Measurements from ENCODE around the gene SLC44A5.
"Not testable (repeated sequence)": the region's sequence is repeated elsewhere in the genome, so short reads cannot be mapped to it uniquely, and the experiment has no call there.

SLC44A5 gene

DNA sequence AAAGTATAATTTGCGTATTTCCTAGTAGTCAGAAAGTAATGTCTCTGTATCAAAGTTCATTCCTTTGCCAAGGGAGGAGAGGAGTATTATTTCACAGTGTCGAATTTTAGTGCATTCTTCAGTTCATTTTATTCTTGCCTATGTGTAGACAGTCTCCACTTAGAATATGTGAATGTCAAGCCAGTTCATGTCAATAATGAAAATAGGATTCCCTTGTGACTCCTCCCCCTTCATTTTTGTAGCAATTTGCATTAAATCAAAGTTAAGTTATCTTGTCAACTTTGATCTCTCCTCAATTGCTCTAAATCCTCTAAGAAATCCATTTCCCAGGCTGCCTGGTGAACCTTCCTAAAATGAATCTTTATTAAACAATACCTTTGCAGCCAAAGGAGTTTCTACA is 179.1 kb downstream of the SLC44A5 start:
- no peak for DNase-seq (ENCODE audit: insufficient read length)
- no peak for TF ChIP-seq POLR2A (IDR thresholded peaks at IDR 0.05; ENCODE audit: low read depth, low read length)
- no peak for TF ChIP-seq TAF1 (IDR thresholded peaks at IDR 0.05; ENCODE audit: borderline replicate concordance, low read depth, low read length)
- no peak for TF ChIP-seq POLR2AphosphoS5 (IDR thresholded peaks at IDR 0.05; ENCODE audit: low read depth, low read length)
- FAIRE-seq: no peak

DNA sequence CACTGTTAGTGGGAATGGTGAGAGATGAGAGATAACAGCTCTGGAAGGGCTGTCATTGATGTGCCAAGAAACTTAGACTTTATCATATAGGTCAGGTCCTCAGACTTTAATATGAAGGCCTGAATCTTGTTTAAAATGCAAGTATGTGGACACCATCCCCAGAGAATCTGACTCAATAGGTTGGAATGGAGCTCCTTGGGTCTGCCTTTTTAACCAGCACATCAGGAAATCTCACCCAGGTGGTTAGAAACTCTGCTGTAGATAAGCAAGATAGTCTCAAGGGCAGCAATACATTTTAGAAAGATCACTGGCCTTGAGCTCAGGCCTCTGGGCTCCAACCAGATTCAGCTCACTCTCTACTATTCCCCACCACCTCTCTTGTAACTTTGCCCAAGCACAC is 180.4 kb downstream of the SLC44A5 start:
- TF ChIP-seq POLR2AphosphoS5 (IDR thresholded peaks at IDR 0.05; ENCODE audit: low read depth, low read length): no peak
- no peak for TF ChIP-seq POLR2A (IDR thresholded peaks at IDR 0.05; ENCODE audit: low read depth, low read length)
- no peak for TF ChIP-seq TAF1 (IDR thresholded peaks at IDR 0.05; ENCODE audit: borderline replicate concordance, low read depth, low read length)
- FAIRE-seq (no peak), DNase-seq (ENCODE audit: insufficient read length) (no peak)

DNA sequence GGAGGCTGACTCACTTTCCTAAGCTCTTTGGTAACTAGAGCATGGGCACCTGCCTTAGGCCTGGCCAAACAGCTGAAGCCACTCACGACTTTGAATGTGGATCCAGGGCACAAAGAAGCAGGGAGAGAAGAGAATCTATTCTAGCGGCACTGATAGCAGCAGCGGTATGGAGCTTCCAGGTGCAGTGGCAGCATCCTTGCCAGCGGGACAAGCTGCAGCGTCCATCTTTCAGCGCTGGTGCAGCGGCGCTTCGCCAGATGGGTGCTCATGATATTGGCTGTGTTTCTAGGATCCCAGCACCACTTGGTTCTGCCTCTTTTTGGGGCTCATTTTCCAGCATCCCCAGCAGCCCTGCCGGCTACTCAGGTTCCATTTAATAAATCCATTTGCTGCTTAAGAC is 184.2 kb downstream of the SLC44A5 start:
- DNase-seq (ENCODE audit: insufficient read length) (no peak), FAIRE-seq (no peak)
- TF ChIP-seq POLR2AphosphoS5 (IDR thresholded peaks at IDR 0.05; ENCODE audit: low read depth, low read length) (no peak), POLR2A (IDR thresholded peaks at IDR 0.05; ENCODE audit: low read depth, low read length) (no peak), TAF1 (IDR thresholded peaks at IDR 0.05; ENCODE audit: borderline replicate concordance, low read depth, low read length) (no peak)

DNA sequence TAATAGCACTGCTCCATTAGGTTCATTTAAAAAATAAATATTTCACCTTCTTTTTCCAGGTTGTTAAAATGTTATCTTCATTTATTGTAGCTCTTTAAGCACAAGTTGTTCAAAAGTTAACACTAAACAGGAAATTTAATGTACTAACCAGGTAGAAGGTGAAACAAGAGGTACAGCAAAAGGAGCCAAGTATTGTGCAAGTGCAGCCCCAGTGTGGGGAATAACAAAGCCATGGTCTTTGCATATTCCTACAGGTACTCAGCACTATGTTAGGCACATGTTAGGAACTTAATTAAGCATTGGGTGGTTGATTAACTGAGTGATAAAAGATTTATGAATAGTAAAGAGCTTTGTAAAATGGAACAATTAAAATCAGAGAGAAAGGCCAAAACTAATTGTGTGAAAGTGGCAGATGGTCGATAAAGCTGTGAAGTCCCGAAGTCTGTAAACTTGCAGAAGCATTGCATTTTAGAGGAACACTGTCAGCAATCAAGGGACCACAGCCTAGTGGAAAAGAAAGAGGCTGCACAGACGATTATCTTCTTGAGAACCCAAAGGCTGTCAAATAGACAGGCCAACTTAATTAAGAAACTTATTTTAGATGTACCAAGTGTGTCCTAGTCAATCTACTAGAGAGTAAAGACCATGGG is 185.8 kb downstream of the SLC44A5 start:
- no peak for TF ChIP-seq TAF1 (IDR thresholded peaks at IDR 0.05; ENCODE audit: borderline replicate concordance, low read depth, low read length)
- no peak for TF ChIP-seq POLR2AphosphoS5 (IDR thresholded peaks at IDR 0.05; ENCODE audit: low read depth, low read length)
- TF ChIP-seq POLR2A (IDR thresholded peaks at IDR 0.05; ENCODE audit: low read depth, low read length): no peak
- no peak for DNase-seq (ENCODE audit: insufficient read length)
- no peak for FAIRE-seq

DNA sequence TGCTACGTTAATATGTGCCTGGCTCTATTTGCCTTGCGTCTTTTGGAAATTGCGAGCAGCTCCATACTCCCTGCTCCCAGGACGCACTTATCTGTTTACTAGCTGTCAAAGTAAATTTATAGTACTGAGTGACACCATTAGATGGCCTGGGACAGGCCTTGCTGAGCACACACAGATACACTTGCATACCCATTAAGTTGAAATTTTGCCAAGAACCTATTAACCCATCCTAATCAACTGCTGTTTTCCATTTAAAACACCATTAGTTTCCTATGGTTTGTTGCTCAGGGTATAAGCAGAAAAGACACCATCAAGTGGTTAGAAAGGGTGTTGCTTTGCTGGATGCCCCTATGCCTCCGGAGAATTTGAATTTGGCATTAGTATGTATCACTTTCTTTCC is 187.3 kb downstream of the SLC44A5 start:
- FAIRE-seq (no peak), DNase-seq (ENCODE audit: insufficient read length) (no peak)
- no peak for TF ChIP-seq TAF1 (IDR thresholded peaks at IDR 0.05; ENCODE audit: borderline replicate concordance, low read depth, low read length)
- no peak for TF ChIP-seq POLR2AphosphoS5 (IDR thresholded peaks at IDR 0.05; ENCODE audit: low read depth, low read length)
- no peak for TF ChIP-seq POLR2A (IDR thresholded peaks at IDR 0.05; ENCODE audit: low read depth, low read length)

DNA sequence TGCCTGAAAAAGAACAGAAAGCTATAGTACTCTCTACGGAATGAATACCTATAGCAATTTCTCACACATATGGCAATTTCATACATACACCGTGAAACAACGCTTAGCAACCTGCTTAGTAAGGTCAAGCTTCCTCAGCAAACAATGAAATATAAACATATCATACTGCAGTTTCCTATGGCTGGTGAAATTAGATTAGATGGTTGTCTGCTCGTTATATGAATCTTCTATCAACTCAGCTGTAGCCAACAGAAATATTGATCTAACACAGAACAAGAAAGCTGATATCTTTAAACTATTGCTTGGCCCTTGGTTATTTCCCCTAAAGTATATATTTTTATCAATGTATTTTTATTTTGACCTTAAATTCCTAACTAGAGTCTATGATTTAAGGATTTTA is 187.8 kb downstream of the SLC44A5 start:
- no peak for DNase-seq (ENCODE audit: insufficient read length)
- no peak for FAIRE-seq
- TF ChIP-seq POLR2AphosphoS5 (IDR thresholded peaks at IDR 0.05; ENCODE audit: low read depth, low read length): no peak
- no peak for TF ChIP-seq TAF1 (IDR thresholded peaks at IDR 0.05; ENCODE audit: borderline replicate concordance, low read depth, low read length)
- TF ChIP-seq POLR2A (IDR thresholded peaks at IDR 0.05; ENCODE audit: low read depth, low read length): no peak

DNA sequence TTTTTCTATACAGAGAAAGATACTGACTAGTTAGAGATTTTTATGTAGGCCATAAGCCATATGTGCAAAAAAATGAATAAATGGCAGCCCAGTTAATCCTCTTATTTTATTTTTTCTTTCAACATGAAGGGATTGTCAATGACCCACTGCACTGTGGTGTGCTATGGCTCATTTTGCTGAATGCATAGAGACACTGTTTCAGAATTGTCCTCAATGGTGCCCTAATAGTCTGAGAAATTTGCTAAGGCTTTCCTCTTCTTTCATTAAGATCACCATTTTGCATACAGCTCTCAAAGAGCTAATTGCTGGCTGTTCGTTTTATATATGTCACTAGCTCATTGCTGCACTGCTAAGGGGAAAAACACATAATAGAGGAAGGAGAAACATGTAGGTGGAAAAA is 189.5 kb downstream of the SLC44A5 start:
- FAIRE-seq (no peak), DNase-seq (ENCODE audit: insufficient read length) (no peak)
- TF ChIP-seq POLR2AphosphoS5 (IDR thresholded peaks at IDR 0.05; ENCODE audit: low read depth, low read length): no peak
- TF ChIP-seq TAF1 (IDR thresholded peaks at IDR 0.05; ENCODE audit: borderline replicate concordance, low read depth, low read length): no peak
- TF ChIP-seq POLR2A (IDR thresholded peaks at IDR 0.05; ENCODE audit: low read depth, low read length): no peak

DNA sequence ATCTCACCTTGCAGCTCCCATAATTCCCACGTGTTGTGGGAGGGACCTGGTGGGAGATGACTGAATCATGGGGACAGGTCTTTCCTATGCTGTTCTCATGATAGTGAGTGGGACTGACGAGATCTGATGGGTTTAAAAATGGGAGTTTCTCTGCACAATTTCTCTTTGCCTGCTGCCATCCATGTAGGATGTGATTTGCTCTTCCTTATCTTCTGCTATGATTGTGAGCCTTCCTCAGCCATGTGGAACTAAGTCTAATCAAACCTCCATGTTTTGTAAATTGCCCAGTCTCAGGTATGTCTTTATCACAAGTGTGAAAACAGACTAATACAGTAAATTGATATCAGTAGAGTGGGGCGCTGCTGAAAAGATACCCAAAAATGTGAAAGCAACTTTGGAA is 195.7 kb downstream of the SLC44A5 start:
- FAIRE-seq (no peak), DNase-seq (ENCODE audit: insufficient read length) (no peak)
- TF ChIP-seq POLR2A (IDR thresholded peaks at IDR 0.05; ENCODE audit: low read depth, low read length) (no peak), POLR2AphosphoS5 (IDR thresholded peaks at IDR 0.05; ENCODE audit: low read depth, low read length) (no peak), TAF1 (IDR thresholded peaks at IDR 0.05; ENCODE audit: borderline replicate concordance, low read depth, low read length) (no peak)

DNA sequence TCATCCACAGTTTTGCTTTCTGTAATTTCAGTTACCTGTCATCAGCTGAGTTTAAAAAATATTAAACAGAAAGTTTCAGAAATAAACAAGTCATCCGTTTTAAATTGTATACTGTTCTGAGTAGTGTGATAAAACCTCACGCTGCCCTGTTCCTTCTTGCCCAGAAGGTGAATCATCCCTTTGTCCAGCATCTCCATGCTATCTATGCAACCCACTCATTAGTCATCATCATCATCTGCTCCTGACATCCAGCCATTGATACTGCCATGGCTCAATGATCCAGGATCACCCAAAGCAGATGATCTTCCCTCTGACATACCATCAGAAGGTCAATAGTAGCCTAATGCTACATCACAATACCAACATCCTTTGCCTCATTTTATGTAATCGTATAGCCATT is 198.3 kb downstream of the SLC44A5 start:
- no peak for TF ChIP-seq POLR2AphosphoS5 (IDR thresholded peaks at IDR 0.05; ENCODE audit: low read depth, low read length)
- no peak for TF ChIP-seq POLR2A (IDR thresholded peaks at IDR 0.05; ENCODE audit: low read depth, low read length)
- TF ChIP-seq TAF1 (IDR thresholded peaks at IDR 0.05; ENCODE audit: borderline replicate concordance, low read depth, low read length): no peak
- no peak for FAIRE-seq

DNA sequence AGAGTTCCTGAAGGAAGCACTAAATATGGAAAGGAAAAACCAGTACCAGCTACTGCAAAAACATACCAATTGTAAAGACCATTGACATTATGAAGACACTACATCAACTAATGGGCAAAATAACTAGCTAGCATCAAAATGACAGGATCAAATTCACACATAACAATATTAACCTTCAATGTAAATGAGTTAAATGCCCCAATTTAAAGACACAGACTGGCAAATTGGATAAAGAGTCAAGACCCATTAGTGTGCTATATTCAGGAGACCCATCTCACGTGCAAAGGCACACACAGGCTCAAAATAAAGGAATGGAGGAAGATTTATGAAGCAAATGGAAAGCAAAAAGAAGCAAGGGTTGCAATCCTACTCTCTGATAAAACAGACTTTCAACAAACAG is 206.2 kb downstream of the SLC44A5 start:
- not testable (repeated sequence) for FAIRE-seq; DNase-seq (ENCODE audit: insufficient read length)

More for the DNA sequence above, 198.3 kb downstream of the SLC44A5 start:
- no peak for DNase-seq (ENCODE audit: insufficient read length)

DNA sequence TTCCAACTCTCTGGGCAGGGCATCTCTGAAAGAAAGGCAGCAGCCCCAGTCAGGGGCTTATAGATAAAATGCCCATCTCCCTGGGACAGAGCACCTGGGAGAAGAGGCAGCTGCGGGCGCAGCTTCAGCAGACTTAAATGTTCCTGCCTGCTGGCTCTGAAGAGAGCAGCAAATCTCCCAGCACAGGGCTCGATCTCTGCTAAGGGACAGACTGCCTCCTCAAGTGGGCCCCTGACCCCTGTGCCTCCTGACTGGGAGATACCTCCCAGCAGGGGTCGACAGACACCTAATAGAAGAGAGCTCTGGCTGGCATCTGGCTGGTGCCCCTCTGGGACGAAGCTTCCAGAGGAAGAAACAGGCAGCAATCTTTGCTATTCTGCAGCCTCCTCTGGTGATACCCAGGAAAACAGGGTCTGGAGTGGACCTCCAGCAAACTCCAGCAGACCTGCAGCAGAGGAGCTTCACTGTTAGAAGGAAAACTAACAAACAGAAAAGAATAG is 207.7 kb downstream of the SLC44A5 start:
- DNase-seq (ENCODE audit: insufficient read length); FAIRE-seq: not testable (repeated sequence)

DNA sequence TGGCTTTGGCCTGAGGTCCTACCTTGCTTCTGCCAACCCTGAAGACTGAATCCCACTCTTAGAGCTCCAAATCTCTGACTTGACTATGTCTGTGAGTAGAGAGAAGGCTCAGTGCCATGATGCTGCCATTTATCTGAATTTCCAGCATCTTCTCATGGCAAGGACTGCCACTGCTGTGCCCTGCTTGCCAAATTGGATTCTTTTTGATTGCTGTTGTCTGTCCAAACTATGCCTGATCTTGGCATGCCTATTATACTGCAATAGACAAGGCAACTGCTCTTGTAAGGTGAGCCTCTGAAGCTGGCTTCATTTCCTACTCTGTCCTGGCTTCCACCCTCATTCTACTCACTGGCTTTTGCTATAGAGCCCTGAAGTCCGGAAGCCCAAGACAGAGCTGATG is 210.2 kb downstream of the SLC44A5 start:
- TF ChIP-seq POLR2AphosphoS5 (IDR thresholded peaks at IDR 0.05; ENCODE audit: low read depth, low read length) (no peak), TAF1 (IDR thresholded peaks at IDR 0.05; ENCODE audit: borderline replicate concordance, low read depth, low read length) (no peak), POLR2A (IDR thresholded peaks at IDR 0.05; ENCODE audit: low read depth, low read length) (no peak)
- FAIRE-seq: no peak
- no peak for DNase-seq (ENCODE audit: insufficient read length)

DNA sequence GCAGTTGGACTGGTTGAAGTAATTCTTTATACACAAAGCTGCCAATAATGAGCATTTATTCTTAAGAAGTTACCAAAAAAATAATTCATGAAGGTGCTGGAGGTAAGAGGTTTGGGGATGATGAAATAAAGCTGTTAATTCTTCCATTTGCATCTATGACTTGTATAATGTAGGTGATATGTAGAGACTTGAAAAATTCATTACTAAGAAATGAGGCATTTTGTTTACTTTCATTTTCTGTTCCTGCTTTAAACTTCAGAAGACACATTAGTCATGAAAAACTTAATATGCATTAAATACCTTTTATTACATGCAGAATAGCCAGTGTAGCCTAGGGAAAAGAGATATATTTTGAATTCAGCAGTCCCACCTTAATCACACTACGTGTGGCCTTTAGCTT is 214.2 kb downstream of the SLC44A5 start:
- FAIRE-seq: no peak
- no peak for DNase-seq (ENCODE audit: insufficient read length)
- TF ChIP-seq POLR2AphosphoS5 (IDR thresholded peaks at IDR 0.05; ENCODE audit: low read depth, low read length) (no peak), TAF1 (IDR thresholded peaks at IDR 0.05; ENCODE audit: borderline replicate concordance, low read depth, low read length) (no peak), POLR2A (IDR thresholded peaks at IDR 0.05; ENCODE audit: low read depth, low read length) (no peak)
